GM23248 (cell line): ENCODE results near the gene EPM2A. TPM values are rescaled to one million over a fixed set of nuclear protein-coding genes. Genes with fewer than 3 reads are reported as not detected.

Experiments used
- DNase-seq: peaks from one replicate; pipeline ENCODE4 v3.0.0-alpha.2; 2015
- H2AFZ ChIP-seq: fragments of 200-600 bp; sonication (generic); 2 replicates; pipeline ENCODE4 v1.6.1; 2016; ENCODE audit warnings: antibody characterized with exemption
- H3F3A ChIP-seq: fragments of 200-600 bp; sonication (generic); 2 replicates; pipeline ENCODE4 v1.6.1; 2016; ENCODE audit warnings: mild to moderate bottlenecking, antibody characterized with exemption, mixed run types; ENCODE audit not compliant: insufficient read depth
- H3K27ac ChIP-seq: fragments of 200-600 bp; sonication (generic); 2 replicates; pipeline ENCODE4 v1.5.1; 2016; ENCODE audit warnings: mild to moderate bottlenecking
- H3K27me3 ChIP-seq: fragments of 200-600 bp; sonication (generic); replicated peaks from 2 replicates; pipeline ENCODE4 v1.6.1; 2016; ENCODE audit warnings: mild to moderate bottlenecking; ENCODE audit not compliant: insufficient read depth
- H3K36me3 ChIP-seq: fragments of 200-600 bp; sonication (generic); 2 replicates; pipeline ENCODE4 v1.6.1; 2016; ENCODE audit warnings: low read depth, mild to moderate bottlenecking
- H3K4me1 ChIP-seq: fragments of 200-600 bp; sonication (generic); 2 replicates; pipeline ENCODE4 v1.6.1; 2016; ENCODE audit warnings: mild to moderate bottlenecking; ENCODE audit not compliant: insufficient read depth
- H3K4me2 ChIP-seq: fragments of 200-600 bp; sonication (generic); one replicate; pipeline ENCODE4 v1.6.1; 2016; ENCODE audit warnings: mild to moderate bottlenecking; ENCODE audit not compliant: unreplicated experiment
- H3K4me3 ChIP-seq: fragments of 200-600 bp; sonication (generic); 2 replicates; pipeline ENCODE4 v1.5.1; 2016; ENCODE audit warnings: mild to moderate bottlenecking
- H3K79me2 ChIP-seq: fragments of 200-600 bp; sonication (generic); 2 replicates; pipeline ENCODE4 v1.6.1; 2016; ENCODE audit warnings: mild to moderate bottlenecking; ENCODE audit not compliant: insufficient read depth
- H3K9ac ChIP-seq: fragments of 200-600 bp; sonication (generic); 2 replicates; pipeline ENCODE4 v1.6.1; 2016; ENCODE audit warnings: mild to moderate bottlenecking
- H3K9me2 ChIP-seq: fragments of 200-600 bp; sonication (generic); 2 replicates; pipeline ENCODE4 v1.6.1; 2016; ENCODE audit warnings: mixed run types, mild to moderate bottlenecking, moderate library complexity; ENCODE audit not compliant: insufficient read depth
- H3K9me3 ChIP-seq: fragments of 200-600 bp; sonication (generic); one replicate; pipeline ENCODE4 v1.6.1; 2017; ENCODE audit warnings: low read depth
- H4K20me1 ChIP-seq: fragments of 200-600 bp; sonication (generic); 2 replicates; pipeline ENCODE4 v1.6.0; 2016; ENCODE audit not compliant: insufficient read depth
- EZH2 ChIP-seq: fragments of 200-600 bp; sonication (generic); IDR thresholded peaks from 2 replicates; pipeline ENCODE4 v1.6.1; 2018; ENCODE audit warnings: antibody characterized with exemption, mild to moderate bottlenecking; ENCODE audit not compliant: insufficient read depth, poor library complexity, severe bottlenecking
- EZH2phosphoT487 ChIP-seq: fragments of 200-600 bp; sonication (generic); IDR thresholded peaks from 2 replicates; pipeline ENCODE4 v1.6.1; 2018; ENCODE audit warnings: antibody characterized with exemption, moderate library complexity, mild to moderate bottlenecking, low read depth; ENCODE audit not compliant: insufficient read depth
- WGBS, 2 experiments: methylation state at CpG; one replicate each; pipeline ENCODE4 v1.1.6; 2015 to 2017; ENCODE audit warnings: low lambda C conversion rate in 2 of 2, low coverage in 1 of 2; ENCODE audit errors: missing lambda C conversion rate in 2 of 2; 5-methylcytosine and 5-hydroxymethylcytosine counted together
- in situ Hi-C: fragments of 300-500 bp; cut with MboI; formaldehyde crosslinking; loops from 2 replicates; pipeline ENCODE4 v1.15.0; 2020
- polyA plus RNA-seq: library from polyadenylated mRNA; unstranded; fragments of >200 nt; fragmentation: Nextera tagmentation; extraction: Ambion mirVana; gene quantifications from 2 replicates; pipeline ENCODE4 v1.2.1, GENCODE V29; 2016
- total RNA-seq: library from RNA; depleted of rRNA; stranded (reverse); fragments of >200 nt; shearing (Covaris generic); gene quantifications from 2 replicates; pipeline ENCODE4 v1.2.3, GENCODE V29; 2014

EPM2A gene
- total and polyA plus RNA-seq, 2 experiments from 2014 or later, result 2.7 to 3.5 TPM

- H3K9ac ChIP-seq, result no peak overlapping the region
- H3K4me1 ChIP-seq, result no peaks in the 10 kb centered on the region
- WGBS, 2 experiments, result 91 to 94% methylated on average over 3 of the region's 3 CpGs
- H3K9me3 ChIP-seq, result no peaks in the 10 kb centered on the region
- no peak overlapping the region for H3K4me3 ChIP-seq
- no peaks in the 10 kb centered on the region for H4K20me1 ChIP-seq
- H3K27me3 ChIP-seq, result no peaks in the 10 kb centered on the region
- no peak overlapping the region for H3K4me2 ChIP-seq
- no peaks in the 10 kb centered on the region for H3F3A ChIP-seq
- peak; percentile 14 for DNase-seq
- H2AFZ ChIP-seq, result no peak overlapping the region
- no peak overlapping the region for H3K27ac ChIP-seq
- H3K9me2 ChIP-seq, result no peaks in the 10 kb centered on the region
- no peak for TF ChIP-seq EZH2phosphoT487
- no peak for TF ChIP-seq EZH2
- H3K36me3 ChIP-seq, result no peaks in the 10 kb centered on the region
- no peaks in the 10 kb centered on the region for H3K79me2 ChIP-seq
- in situ Hi-C loops, result loop anchor here (25.0 kb wide), 1 partner anchor 1056 kb away; no protein-coding TSS in a partner anchor
Observed at GRCh38 chr6:145643760-145644159, 91.6 kb downstream of the EPM2A start.

- Histone ChIP-seq H3K4me1 (no peaks in the 10 kb centered on the region), H3K27me3 (no peaks in the 10 kb centered on the region), H3K79me2 (no peaks in the 10 kb centered on the region), H3K9me3 (no peaks in the 10 kb centered on the region), H3K9ac (no peak overlapping the region), H3K36me3 (no peaks in the 10 kb centered on the region), H3K9me2 (no peaks in the 10 kb centered on the region), H3F3A (no peaks in the 10 kb centered on the region), H2AFZ (0 out of 2 replicates have a peak overlapping the region, but pooled peaks have one; percentile 47), H3K4me2 (no peak overlapping the region), H3K27ac (no peak overlapping the region), H3K4me3 (no peak overlapping the region), H4K20me1 (no peaks in the 10 kb centered on the region)
- TF ChIP-seq EZH2 (no peak), EZH2phosphoT487 (no peak)
- in situ Hi-C loops, result loop anchor here (25.0 kb wide), 1 partner anchor 1047 kb away; no protein-coding TSS in a partner anchor
- DNase-seq, result peak; percentile 80
- 40 to 41% methylated on average over 11 of the region's 11 CpGs for WGBS, 2 experiments
Observed at GRCh38 chr6:145633981-145634627, 101.2 kb downstream of the EPM2A start.

- Histone ChIP-seq H3K27me3 (no peaks in the 10 kb centered on the region), H3K9ac (no peak overlapping the region), H3K4me3 (no peak overlapping the region), H3K9me3 (no peaks in the 10 kb centered on the region), H4K20me1 (no peaks in the 10 kb centered on the region), H3K4me1 (no peaks in the 10 kb centered on the region), H3K9me2 (no peaks in the 10 kb centered on the region), H3K36me3 (no peaks in the 10 kb centered on the region), H2AFZ (no peak overlapping the region), H3F3A (no peaks in the 10 kb centered on the region), H3K79me2 (no peaks in the 10 kb centered on the region), H3K4me2 (no peak overlapping the region), H3K27ac (no peak overlapping the region)
- WGBS, 2 experiments, result 93 to 96% methylated on average over 6 of the region's 6 CpGs
- in situ Hi-C loops, result loop anchor here (25.0 kb wide), 1 partner anchor 1046 kb away; no protein-coding TSS in a partner anchor
- TF ChIP-seq EZH2 (no peak), EZH2phosphoT487 (no peak)
- no peak for DNase-seq
Observed at GRCh38 chr6:145632971-145633370, 102.3 kb downstream of the EPM2A start.

GRCh38 chr6:145631374-145631773, 103.9 kb downstream of the EPM2A start:
- H3K9me3 ChIP-seq, result no peaks in the 10 kb centered on the region
- DNase-seq, result no peak
- no peaks in the 10 kb centered on the region for H4K20me1 ChIP-seq

More at GRCh38 chr6:145631374-145631773, 103.9 kb downstream of the EPM2A start:
- no peaks in the 10 kb centered on the region for H3K36me3 ChIP-seq
- TF ChIP-seq EZH2, result no peak
- no peak for TF ChIP-seq EZH2phosphoT487
- H2AFZ ChIP-seq, result no peak overlapping the region
- no peaks in the 10 kb centered on the region for H3K79me2 ChIP-seq
- no peaks in the 10 kb centered on the region for H3F3A ChIP-seq
- H3K4me3 ChIP-seq, result no peak overlapping the region
- H3K27ac ChIP-seq, result no peak overlapping the region
- no peak overlapping the region for H3K4me2 ChIP-seq
- H3K9me2 ChIP-seq, result no peaks in the 10 kb centered on the region
- H3K9ac ChIP-seq, result no peak overlapping the region
- in situ Hi-C loops, result loop anchor here (25.0 kb wide), 1 partner anchor 1044 kb away; no protein-coding TSS in a partner anchor
- no peaks in the 10 kb centered on the region for H3K4me1 ChIP-seq
- no peaks in the 10 kb centered on the region for H3K27me3 ChIP-seq
